KMS-11 (cell line): ENCODE data around the gene VSIR.

Source experiments
- H2AFZ ChIP-seq: fragments of 200-600 bp; sonication (generic); 2 replicates; pipeline ENCODE4 v1.6.1; 2016; ENCODE audit warnings: antibody characterized with exemption, mixed run types, low read depth
- H3K27ac ChIP-seq: fragments of 200-600 bp; sonication (generic); 2 replicates; pipeline ENCODE4 v1.6.1; 2016; ENCODE audit warnings: mild to moderate bottlenecking, mixed run types
- H3K27me3 ChIP-seq: fragments of 200-600 bp; sonication (generic); 2 replicates; pipeline ENCODE4 v1.6.1; 2017; ENCODE audit warnings: mild to moderate bottlenecking, low read depth, mixed run types, moderate library complexity; ENCODE audit not compliant: insufficient read depth
- H3K36me3 ChIP-seq: fragments of 200-600 bp; sonication (generic); 2 replicates; pipeline ENCODE4 v1.6.1; 2017; ENCODE audit warnings: mild to moderate bottlenecking, mixed run types; ENCODE audit not compliant: insufficient read depth
- H3K4me1 ChIP-seq: fragments of 200-600 bp; sonication (generic); 2 replicates; pipeline ENCODE4 v1.6.1; 2016; ENCODE audit warnings: mild to moderate bottlenecking, low read depth, mixed run types; ENCODE audit not compliant: poor library complexity, severe bottlenecking
- H3K4me2 ChIP-seq: fragments of 200-600 bp; sonication (generic); 2 replicates; pipeline ENCODE4 v1.7.0; 2016; ENCODE audit warnings: mild to moderate bottlenecking, mixed run types
- H3K4me3 ChIP-seq: fragments of 200-600 bp; sonication (generic); IDR thresholded peaks from 2 replicates; pipeline ENCODE4 v1.6.1; 2017; ENCODE audit warnings: low read depth, low read length, mixed read lengths; ENCODE audit not compliant: insufficient read depth
- H3K79me2 ChIP-seq: fragments of 200-600 bp; sonication (generic); 2 replicates; pipeline ENCODE4 v1.6.1; 2016; ENCODE audit warnings: low read depth, mixed run types; ENCODE audit not compliant: insufficient read depth
- H3K9ac ChIP-seq: fragments of 200-600 bp; sonication (generic); 2 replicates; pipeline ENCODE4 v1.6.1; 2016; ENCODE audit warnings: mild to moderate bottlenecking, mixed run types
- H4K20me1 ChIP-seq: fragments of 200-600 bp; sonication (generic); 2 replicates; pipeline ENCODE4 v1.6.1; 2016; ENCODE audit warnings: mild to moderate bottlenecking, mixed run types; ENCODE audit not compliant: insufficient read depth
- TF ChIP-seq, protein P1 (sequence below): fragments of 200-600 bp; sonication (generic); conservative IDR thresholded peaks from 2 replicates; pipeline ENCODE4 v1.6.1; 2017; ENCODE audit warnings: low read depth, mild to moderate bottlenecking, antibody characterized with exemption, low read length, moderate library complexity, mixed read lengths

Gene VSIR

GRCh38 chr10:71698737-71699136 is 74.6 kb downstream of the VSIR start:
- H3K4me1 ChIP-seq: no peaks in the 10 kb centered on the region
- no peak overlapping the region for H3K9ac ChIP-seq
- no peak overlapping the region for H2AFZ ChIP-seq
- H3K36me3 ChIP-seq: no peaks in the 10 kb centered on the region
- H3K79me2 ChIP-seq: no peaks in the 10 kb centered on the region
- H3K27me3 ChIP-seq: peaks cover 52% of the 10 kb centered on the region
- H3K27ac ChIP-seq: no peak overlapping the region
- no peaks in the 10 kb centered on the region for H4K20me1 ChIP-seq
- H3K4me3 ChIP-seq: no peak overlapping the region
- TF ChIP-seq, protein P1, sequence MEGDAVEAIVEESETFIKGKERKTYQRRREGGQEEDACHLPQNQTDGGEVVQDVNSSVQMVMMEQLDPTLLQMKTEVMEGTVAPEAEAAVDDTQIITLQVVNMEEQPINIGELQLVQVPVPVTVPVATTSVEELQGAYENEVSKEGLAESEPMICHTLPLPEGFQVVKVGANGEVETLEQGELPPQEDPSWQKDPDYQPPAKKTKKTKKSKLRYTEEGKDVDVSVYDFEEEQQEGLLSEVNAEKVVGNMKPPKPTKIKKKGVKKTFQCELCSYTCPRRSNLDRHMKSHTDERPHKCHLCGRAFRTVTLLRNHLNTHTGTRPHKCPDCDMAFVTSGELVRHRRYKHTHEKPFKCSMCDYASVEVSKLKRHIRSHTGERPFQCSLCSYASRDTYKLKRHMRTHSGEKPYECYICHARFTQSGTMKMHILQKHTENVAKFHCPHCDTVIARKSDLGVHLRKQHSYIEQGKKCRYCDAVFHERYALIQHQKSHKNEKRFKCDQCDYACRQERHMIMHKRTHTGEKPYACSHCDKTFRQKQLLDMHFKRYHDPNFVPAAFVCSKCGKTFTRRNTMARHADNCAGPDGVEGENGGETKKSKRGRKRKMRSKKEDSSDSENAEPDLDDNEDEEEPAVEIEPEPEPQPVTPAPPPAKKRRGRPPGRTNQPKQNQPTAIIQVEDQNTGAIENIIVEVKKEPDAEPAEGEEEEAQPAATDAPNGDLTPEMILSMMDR: no peak
- no peak overlapping the region for H3K4me2 ChIP-seq

- Histone ChIP-seq H3K9ac (no peak overlapping the region), H3K79me2 (no peaks in the 10 kb centered on the region), H3K27me3 (peaks cover 46% of the 10 kb centered on the region), H3K27ac (no peak overlapping the region), H3K4me1 (no peaks in the 10 kb centered on the region), H3K4me2 (no peak overlapping the region), H3K4me3 (no peak overlapping the region), H2AFZ (no peak overlapping the region), H4K20me1 (no peaks in the 10 kb centered on the region), H3K36me3 (no peaks in the 10 kb centered on the region)
- TF ChIP-seq, protein P1: no peak
These were observed 75.2 kb downstream of the VSIR start for GRCh38 chr10:71697938-71698709.
